Left ventricle myocardium inferior (tissue), 1 donor: ENCODE measurements around the gene GSTA3. TPM values are rescaled to one million over a fixed set of nuclear protein-coding genes. Genes with fewer than 3 reads are reported as not detected.

Experiments used
- DNase-seq: peaks from one replicate; pipeline ENCODE4 v3.0.0-alpha.2; 2020
- H3K27ac ChIP-seq: fragments of 200-600 bp; replicated peaks from 2 replicates; pipeline ENCODE4 v1.8.0; 2021
- H3K27me3 ChIP-seq: fragments of 200-600 bp; 2 replicates; pipeline ENCODE4 v1.8.0; 2021; ENCODE audit warnings: low read depth
- H3K36me3 ChIP-seq: fragments of 200-600 bp; 2 replicates; pipeline ENCODE4 v1.8.0; 2021
- H3K4me1 ChIP-seq: fragments of 200-600 bp; 2 replicates; pipeline ENCODE4 v1.8.0; 2021
- H3K4me3 ChIP-seq: fragments of 200-600 bp; 2 replicates; pipeline ENCODE4 v1.8.0; 2021; ENCODE audit warnings: mild to moderate bottlenecking, moderate library complexity
- H3K9me3 ChIP-seq: fragments of 200-600 bp; replicated peaks from 2 replicates; pipeline ENCODE4 v1.8.0; 2021
- CTCF ChIP-seq: fragments of 200-600 bp; IDR thresholded peaks from 2 replicates; pipeline ENCODE4 v1.8.0; 2021; ENCODE audit warnings: antibody characterized with exemption, mild to moderate bottlenecking, borderline replicate concordance
- intact Hi-C: fragments of 100-400 bp; cut with micrococcal nuclease; formaldehyde crosslinking; loops from one replicate; pipeline ENCODE4 v1.11.0; 2022
- total RNA-seq: library from RNA; stranded (reverse); fragmentation: NEBNext Ultra II Directional; extraction: Animal tissue kit (Norgen Biotek cat#: 25700); gene quantifications from one replicate; pipeline ENCODE4 v1.2.1, GENCODE V29; 2021
- donor health status: DM: no; HTN: yes; CAD: no; lungs with severe emphysema.

Gene GSTA3
- total RNA-seq, 1 donor from 2014 or later: not detected

DNA sequence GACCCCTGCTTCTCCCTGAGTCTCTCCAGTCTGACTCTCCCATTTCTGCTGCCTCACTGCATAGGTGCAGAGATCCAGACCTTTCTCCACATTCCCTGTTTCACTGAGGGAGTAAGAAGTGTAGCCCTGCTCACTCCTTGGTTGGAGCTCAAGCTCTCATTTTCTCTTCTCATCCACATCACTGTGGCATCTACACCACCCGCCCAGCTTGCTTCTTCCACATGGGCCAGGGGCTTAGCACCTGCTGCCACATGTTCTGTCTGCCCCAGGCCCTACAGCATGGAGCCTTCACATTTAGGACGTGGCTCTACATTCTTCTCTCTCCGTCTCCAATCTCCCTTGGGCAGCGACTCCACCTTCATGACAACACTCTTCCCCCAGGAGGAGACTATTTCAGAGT is 60.4 kb downstream of the GSTA3 start:
- Histone ChIP-seq H3K4me3 (no peak overlapping the region), H3K4me1 (no peaks in the 10 kb centered on the region), H3K36me3 (no peaks in the 10 kb centered on the region), H3K27ac (no peak overlapping the region), H3K9me3 (peaks cover 10% of the 10 kb centered on the region), H3K27me3 (no peaks in the 10 kb centered on the region)
- intact Hi-C loops: no loop called here
- no peak for TF ChIP-seq CTCF
- no peak for DNase-seq

Other genes with a start within 250 kb of the GSTA3 start
- 10.9 TPM for gene TMEM14A, start 238.6 kb downstream of the GSTA3 start, total RNA-seq
- gene GSTA2, start 146.2 kb downstream of the GSTA3 start, total RNA-seq: not detected
- gene GSTA1, start 105.9 kb downstream of the GSTA3 start, total RNA-seq: not detected
- gene GSTA5, start 68.9 kb downstream of the GSTA3 start, total RNA-seq: not detected
- 9.4 TPM for gene GSTA4, start 85.6 kb upstream of the GSTA3 start, total RNA-seq
- gene CILK1, start 152.1 kb upstream of the GSTA3 start, total RNA-seq: 8.4 TPM
- gene FBXO9, start 155.7 kb upstream of the GSTA3 start, total RNA-seq: 56.4 TPM
- not detected for gene GCM1, start 239.1 kb upstream of the GSTA3 start, total RNA-seq